B cell (primary cell): ENCODE measurements around the gene DPP9. TPM values are rescaled to one million over a fixed set of nuclear protein-coding genes. Genes with fewer than 3 reads are reported as not detected.
A peak's percentile ranks its signal among the peaks of the same experiment; 100 is the strongest.

Experiments
- ATAC-seq: fragments of 200-7000 bp; cut with Tn5 transposase; one replicate; pipeline ENCODE4 v1.10.0; 2021; ENCODE audit warnings: low read depth, mild to moderate bottlenecking, moderate number of reproducible peaks, moderate library complexity
- CTCF ChIA-PET: fragments of 350-600 bp; sonication (Branson Sonifier 250); formaldehyde crosslinking; loops from one replicate; lab custom pipeline; 2021; ENCODE audit warnings: antibody characterized with exemption, inconsistent platforms; lab: Charles Lee
- POLR2A ChIA-PET: fragments of 350-600 bp; sonication (Branson Sonifier 250); formaldehyde crosslinking; loops from one replicate; lab custom pipeline; 2021; ENCODE audit warnings: antibody characterized with exemption; lab: Charles Lee
- DNase-seq: peaks from one replicate; pipeline ENCODE4 v3.0.0; 2013
- H2AFZ ChIP-seq: 2 replicates; pipeline ENCODE4 v1.6.1; 2012; ENCODE audit warnings: mild to moderate bottlenecking, low read depth, low read length; ENCODE audit not compliant: insufficient read depth, poor library complexity, severe bottlenecking
- H3K27ac ChIP-seq, 2 donors: 1 replicate in 1 of 2; 2 replicates in 1 of 2; pipeline ENCODE4 v1.5.1; 2012 to 2013; ENCODE audit warnings: low read length in 2 of 2, mild to moderate bottlenecking in 2 of 2, moderate library complexity in 1 of 2
- H3K27me3 ChIP-seq, 4 experiments: fragments of 200-600 bp in 1 of 4; sonication (generic) in 1 of 4; replicated peaks in 1 of 4; 1 replicate in 2 of 4; 2 replicates in 2 of 4; pipeline versions ENCODE4 v1.6.1 to v1.7.0; 2013 to 2016; ENCODE audit warnings: low read length in 3 of 4, mild to moderate bottlenecking in 2 of 4, mixed read lengths in 1 of 4, moderate library complexity in 1 of 4; ENCODE audit not compliant: insufficient read depth in 4 of 4, control insufficient read depth in 3 of 4; ENCODE audit errors: control extremely low read depth in 1 of 4
- H3K36me3 ChIP-seq, 2 experiments: replicated peaks in 1 of 2; 1 replicate in 1 of 2; 2 replicates in 1 of 2; pipeline versions ENCODE4 v1.6.1 to v1.7.1; 2013; ENCODE audit warnings: low read length in 1 of 2; ENCODE audit not compliant: insufficient read depth in 2 of 2, control insufficient read depth in 1 of 2; ENCODE audit errors: control extremely low read depth in 1 of 2, extremely low read depth in 1 of 2
- H3K4me1 ChIP-seq, 2 donors: fragments of 200-600 bp in 1 of 2; sonication (generic) in 1 of 2; 1 replicate in 1 of 2; 2 replicates in 1 of 2; pipeline versions ENCODE4 v1.5.1 to v1.6.1; 2013 to 2017; ENCODE audit warnings: low read length in 2 of 2; ENCODE audit not compliant: control insufficient read depth in 2 of 2, insufficient read depth in 2 of 2
- H3K4me2 ChIP-seq: replicated peaks from 2 replicates; pipeline ENCODE3; 2012; ENCODE audit warnings: mild to moderate bottlenecking, low read depth, low read length; ENCODE audit not compliant: poor library complexity, severe bottlenecking
- H3K4me3 ChIP-seq, 5 experiments: fragments of 200-600 bp in 1 of 5; sonication (generic) in 1 of 5; 1 replicate in 3 of 5; 2 replicates in 2 of 5; pipeline versions ENCODE4 v1.5.1 to v1.7.0; 2011 to 2016; ENCODE audit warnings: low read length in 4 of 5, mild to moderate bottlenecking in 4 of 5, low read depth in 2 of 5, control low read depth in 1 of 5, moderate library complexity in 1 of 5; ENCODE audit not compliant: insufficient read depth in 1 of 5; ENCODE audit errors: control extremely low read depth in 1 of 5, extremely low read depth in 1 of 5
- H3K79me2 ChIP-seq: fragments of 200-600 bp; sonication (generic); one replicate; pipeline ENCODE4 v1.6.0; 2016; ENCODE audit warnings: low read length; ENCODE audit not compliant: control insufficient read depth, insufficient read depth
- H3K9ac ChIP-seq: fragments of 200-600 bp; sonication (generic); 2 replicates; pipeline ENCODE4 v1.6.1; 2017; ENCODE audit warnings: mild to moderate bottlenecking, low read length, moderate library complexity
- H3K9me3 ChIP-seq, 3 donors: one replicate each; pipeline versions ENCODE4 v1.6.1 to v1.7.1; 2013; ENCODE audit warnings: low read length in 2 of 3; ENCODE audit not compliant: control insufficient read depth in 2 of 3, insufficient read depth in 1 of 3; ENCODE audit errors: control extremely low read depth in 1 of 3
- H4K20me1 ChIP-seq: 2 replicates; pipeline ENCODE4 v1.6.0; 2012; ENCODE audit warnings: mild to moderate bottlenecking, low read length; ENCODE audit not compliant: insufficient read depth, control insufficient read depth, poor library complexity, severe bottlenecking
- H3K27ac Mint-ChIP-seq: one replicate; pipeline ENCODE4 v1.8.0; 2021; ENCODE audit warnings: mixed read lengths
- H3K27me3 Mint-ChIP-seq: one replicate; pipeline ENCODE4 v1.8.0; 2021; ENCODE audit warnings: mixed read lengths
- H3K4me1 Mint-ChIP-seq: one replicate; pipeline ENCODE4 v1.8.0; 2021; ENCODE audit warnings: mixed read lengths
- H3K4me3 Mint-ChIP-seq: one replicate; pipeline ENCODE4 v1.8.0; 2021; ENCODE audit warnings: mixed read lengths
- H3K9me3 Mint-ChIP-seq: one replicate; pipeline ENCODE4 v1.8.0; 2022; ENCODE audit warnings: mixed read lengths; ENCODE audit not compliant: insufficient read depth
- EZH2 ChIP-seq: IDR thresholded peaks from 2 replicates; pipeline ENCODE4 v1.6.1; 2012; ENCODE audit warnings: borderline replicate concordance, low read depth, mild to moderate bottlenecking, moderate library complexity, low read length; ENCODE audit not compliant: insufficient read depth, poor library complexity, severe bottlenecking
- WGBS: methylation state at CpG from one replicate; pipeline ENCODE4 v1.1.5; 2013; ENCODE audit warnings: missing lambda C conversion rate; ENCODE audit not compliant: insufficient coverage; 5-methylcytosine and 5-hydroxymethylcytosine counted together
- intact Hi-C: fragments of 100-400 bp; cut with micrococcal nuclease; formaldehyde crosslinking; loops from one replicate; pipeline ENCODE4 v1.10.0; 2022
- polyA plus RNA-seq: library from polyadenylated mRNA; depleted of rRNA; stranded (reverse); fragments of >200 nt; gene quantifications from 2 replicates; pipeline ENCODE4 v1.2.3, GENCODE V29; 2012
- total RNA-seq, 2 donors: library from RNA; stranded (reverse); fragments of 120-200 nt in 1 of 2; gene quantifications; 1 replicate in 1 of 2; 2 replicates in 1 of 2; pipeline versions ENCODE4 v1.2.3 to v1.2.4, GENCODE V29; 2013 to 2022
- TF ChIP-seq, protein P1 (sequence below): fragments of 200-600 bp; IDR thresholded peaks from one replicate; pipeline ENCODE4 v1.8.0; 2022; ENCODE audit warnings: antibody characterized with exemption, mild to moderate bottlenecking

DPP9 gene
- total and polyA plus RNA-seq, 2 donors (not counting 1 experiment from before 2014, with no cell fraction given): 47.3 to 109 TPM

DNA sequence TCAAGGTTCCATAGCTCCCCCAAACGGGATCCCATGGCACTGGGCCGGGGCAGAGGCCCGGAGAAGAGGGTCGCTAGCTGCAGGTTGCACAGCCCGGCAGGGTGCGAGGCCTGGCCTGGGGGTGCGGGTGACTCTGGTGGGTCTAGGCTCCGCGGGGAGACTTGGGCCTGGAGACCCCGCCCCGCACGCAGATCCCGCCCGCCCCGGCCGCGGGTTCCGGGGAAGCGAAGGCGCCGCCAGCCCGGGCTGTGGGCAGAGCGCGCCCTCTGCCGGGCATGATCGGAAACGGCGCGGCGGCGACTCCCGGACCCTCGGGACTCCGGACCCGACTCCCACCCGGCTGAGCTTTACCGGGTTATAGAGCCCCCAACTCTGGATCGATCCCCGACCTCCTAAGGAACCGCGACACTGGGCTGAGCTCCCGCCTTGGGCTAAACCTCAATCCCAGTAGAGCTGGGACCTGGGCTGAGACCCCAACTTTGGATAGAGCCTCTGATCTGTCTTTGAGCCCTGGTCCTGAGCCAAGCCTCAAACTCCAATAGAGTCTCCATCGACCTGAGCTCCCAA is 87.4 kb downstream of the DPP9 start:
- H3K4me2 ChIP-seq: peak overlapping the region; percentile 99
- under 1% methylated on average over 43 of the region's 43 CpGs for WGBS
- H3K9me3 ChIP-seq: peaks cover 0 to 4% (median 0%) of the 10 kb centered on the region in 3 donors
- H3K27ac ChIP-seq: peak overlapping the region in 1 of 2 donors; percentile 54
- H3K79me2 ChIP-seq: peaks cover 19% of the 10 kb centered on the region
- POLR2A ChIA-PET: interaction anchor here (0.6 kb wide), 1 partner anchor 197 kb away, joined by 4 read pairs; no protein-coding TSS in a partner anchor
- ATAC-seq: peak; percentile 17
- H3K9ac ChIP-seq: peak overlapping the region; percentile 83
- peak overlapping the region; percentile 47 for H3K27ac Mint-ChIP-seq
- TF ChIP-seq, protein P1, sequence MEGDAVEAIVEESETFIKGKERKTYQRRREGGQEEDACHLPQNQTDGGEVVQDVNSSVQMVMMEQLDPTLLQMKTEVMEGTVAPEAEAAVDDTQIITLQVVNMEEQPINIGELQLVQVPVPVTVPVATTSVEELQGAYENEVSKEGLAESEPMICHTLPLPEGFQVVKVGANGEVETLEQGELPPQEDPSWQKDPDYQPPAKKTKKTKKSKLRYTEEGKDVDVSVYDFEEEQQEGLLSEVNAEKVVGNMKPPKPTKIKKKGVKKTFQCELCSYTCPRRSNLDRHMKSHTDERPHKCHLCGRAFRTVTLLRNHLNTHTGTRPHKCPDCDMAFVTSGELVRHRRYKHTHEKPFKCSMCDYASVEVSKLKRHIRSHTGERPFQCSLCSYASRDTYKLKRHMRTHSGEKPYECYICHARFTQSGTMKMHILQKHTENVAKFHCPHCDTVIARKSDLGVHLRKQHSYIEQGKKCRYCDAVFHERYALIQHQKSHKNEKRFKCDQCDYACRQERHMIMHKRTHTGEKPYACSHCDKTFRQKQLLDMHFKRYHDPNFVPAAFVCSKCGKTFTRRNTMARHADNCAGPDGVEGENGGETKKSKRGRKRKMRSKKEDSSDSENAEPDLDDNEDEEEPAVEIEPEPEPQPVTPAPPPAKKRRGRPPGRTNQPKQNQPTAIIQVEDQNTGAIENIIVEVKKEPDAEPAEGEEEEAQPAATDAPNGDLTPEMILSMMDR: peak; percentile 95
- no peak for TF ChIP-seq EZH2
- H3K4me1 Mint-ChIP-seq: peaks cover 35% of the 10 kb centered on the region
- H3K4me3 Mint-ChIP-seq: peak overlapping the region; percentile 67
- H3K4me1 ChIP-seq: peaks cover 26 to 58% of the 10 kb centered on the region in 2 donors
- peak overlapping the region; percentile 97 for H2AFZ ChIP-seq
- peaks cover 6% of the 10 kb centered on the region for H3K27me3 Mint-ChIP-seq
- peak overlapping the region in 4 of 5 experiments; percentile 52 to 76 (median 62) for H3K4me3 ChIP-seq
- H4K20me1 ChIP-seq: peaks cover 8% of the 10 kb centered on the region
- CTCF ChIA-PET: interaction anchor here (0.6 to 3.4 kb wide), 40 partner anchors 8 to 404 kb away, joined by 3 to 51 read pairs (median 4); partner anchors contain the start of genes KDM4B, LRG1 and SEMA6B
- intact Hi-C loops: loop anchor here (1.0 to 5.0 kb wide), 5 partner anchors 60 to 1129 kb away; partner anchors contain the start of genes FZR1, SEMA6B and YJU2
- H3K9me3 Mint-ChIP-seq: no peaks in the 10 kb centered on the region
- H3K36me3 ChIP-seq: no peaks in the 10 kb centered on the region
- peak; percentile 81 for DNase-seq
- peaks cover 0 to 3% (median 0%) of the 10 kb centered on the region in 4 experiments for H3K27me3 ChIP-seq

DNA sequence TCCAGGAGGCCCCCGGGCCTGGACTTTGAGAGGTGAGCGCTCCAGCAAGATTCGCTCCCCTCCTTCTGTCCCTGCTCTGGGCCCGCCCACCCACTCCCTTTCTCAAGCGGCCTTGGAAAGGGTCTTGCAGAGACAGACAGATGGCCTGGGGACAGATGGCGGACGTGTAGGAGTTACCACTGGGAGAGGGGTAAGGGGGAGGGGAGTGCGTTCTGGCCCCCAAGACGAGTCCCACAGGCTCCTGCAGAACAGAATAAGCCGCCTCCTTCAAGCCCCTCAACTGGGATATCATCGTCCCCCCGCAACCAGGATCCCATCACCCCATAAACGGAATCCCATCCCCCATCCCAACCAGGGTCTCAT is 87.9 kb downstream of the DPP9 start:
- Histone ChIP-seq H3K9me3 (peaks cover 0 to 4% (median 0%) of the 10 kb centered on the region in 3 donors), H3K9ac (peak overlapping the region; percentile 83), H3K4me3 (peak overlapping the region in 4 of 5 experiments; percentile 52 to 76 (median 62)), H3K27ac (peak overlapping the region in 1 of 2 donors; percentile 54), H3K36me3 (no peaks in the 10 kb centered on the region), H3K79me2 (peaks cover 14% of the 10 kb centered on the region), H3K4me1 (peaks cover 21 to 53% of the 10 kb centered on the region in 2 donors), H4K20me1 (peaks cover 3% of the 10 kb centered on the region), H2AFZ (peak overlapping the region; percentile 97), H3K4me2 (peak overlapping the region; percentile 99), H3K27me3 (peaks cover 0 to 3% (median 0%) of the 10 kb centered on the region in 4 experiments)
- DNase-seq (no peak), ATAC-seq (no peak)
- H3K4me3 Mint-ChIP-seq: peak overlapping the region; percentile 60
- intact Hi-C loops: loop anchor here (1.0 to 5.0 kb wide), 5 partner anchors 59 to 1128 kb away; partner anchors contain the start of genes FZR1, SEMA6B and YJU2
- WGBS: 29% methylated on average over 5 of the region's 13 CpGs
- ChIA-PET POLR2A (interaction anchor here (0.6 kb wide), 1 partner anchor 196 kb away, joined by 4 read pairs; no protein-coding TSS in a partner anchor), CTCF (interaction anchor here (0.6 to 3.4 kb wide), 30 partner anchors 10 to 403 kb away, joined by 3 to 51 read pairs (median 5); partner anchors contain the start of genes KDM4B, LRG1 and SEMA6B)
- peaks cover 10% of the 10 kb centered on the region for H3K27me3 Mint-ChIP-seq
- H3K27ac Mint-ChIP-seq: no peak overlapping the region
- no peaks in the 10 kb centered on the region for H3K9me3 Mint-ChIP-seq
- peaks cover 31% of the 10 kb centered on the region for H3K4me1 Mint-ChIP-seq
- TF ChIP-seq, protein P1: no peak
- no peak for TF ChIP-seq EZH2
